Heart right ventricle (tissue), 16 donors: Measurements from ENCODE around the gene MCM3. TPM values are rescaled to one million over a fixed set of nuclear protein-coding genes. Genes with fewer than 3 reads are reported as not detected.

Experiments
- ATAC-seq, 8 donors: fragments of 200-7000 bp; cut with Tn5 transposase; one replicate each; pipeline ENCODE4 v1.9.1; 2020; ENCODE audit warnings: mild to moderate bottlenecking in 8 of 8, moderate library complexity in 8 of 8, moderate number of reproducible peaks in 1 of 8
- DNase-seq, 2 donors: peaks; one replicate each; pipeline ENCODE4 v3.0.0-alpha.2; 2020
- H3K27ac ChIP-seq, 10 donors: fragments of 200-600 bp; sonication (generic) in 2 of 10; one replicate each; pipeline versions ENCODE4 v1.5.0 to v1.8.0; 2020 to 2022; ENCODE audit warnings: mild to moderate bottlenecking in 3 of 10
- H3K27me3 ChIP-seq, 7 donors: fragments of 200-600 bp; one replicate each; pipeline ENCODE4 v1.8.0; 2021 to 2022; ENCODE audit warnings: mild to moderate bottlenecking in 2 of 7
- H3K36me3 ChIP-seq, 9 donors: fragments of 200-600 bp; sonication (generic) in 1 of 9; one replicate each; pipeline versions ENCODE4 v1.5.0 to v1.8.0; 2020 to 2022; ENCODE audit warnings: mild to moderate bottlenecking in 2 of 9
- H3K4me1 ChIP-seq, 9 donors: fragments of 200-600 bp; sonication (generic) in 1 of 9; one replicate each; pipeline versions ENCODE4 v1.5.0 to v1.8.0; 2020 to 2022; ENCODE audit warnings: mild to moderate bottlenecking in 4 of 9
- H3K4me3 ChIP-seq, 10 donors: fragments of 200-600 bp; sonication (generic) in 2 of 10; one replicate each; pipeline versions ENCODE4 v1.5.0 to v1.8.0; 2020 to 2022; ENCODE audit warnings: mild to moderate bottlenecking in 7 of 10, moderate library complexity in 2 of 10
- H3K9me3 ChIP-seq, 11 donors: fragments of 200-600 bp in 10 of 11; sonication (generic) in 2 of 11; one replicate each; pipeline versions ENCODE4 v1.5.0 to v1.8.0; 2013 to 2022; ENCODE audit warnings: mild to moderate bottlenecking in 2 of 11, control low read depth in 1 of 11, moderate library complexity in 1 of 11
- CTCF ChIP-seq, 9 donors: fragments of 200-600 bp; sonication (generic) in 2 of 9; IDR thresholded peaks; one replicate each; pipeline versions ENCODE4 v1.5.0 to v1.8.0; 2021 to 2022; ENCODE audit warnings: antibody characterized with exemption in 9 of 9, mild to moderate bottlenecking in 5 of 9, moderate library complexity in 1 of 9
- WGBS, 2 donors: extraction: QIAGEN DNeasy Blood & Tissue Kit; methylation state at CpG; one replicate each; pipeline ENCODE4 v1.1.7; 2013; ENCODE audit warnings: inconsistent platforms in 1 of 2; 5-methylcytosine and 5-hydroxymethylcytosine counted together
- intact Hi-C, 10 donors: fragments of 100-400 bp; cut with DNase I; formaldehyde crosslinking; loops; one replicate each; pipeline versions ENCODE4 v1.11.1 to v1.14.2; 2022
- polyA plus RNA-seq, 2 donors: library from polyadenylated mRNA; stranded (reverse); fragments of 200-250 nt; gene quantifications; one replicate each; pipeline ENCODE4 v1.2.3, GENCODE V29; 2013
- total RNA-seq, 10 donors: library from RNA; stranded (reverse); fragmentation: NEBNext Ultra II Directional in 3 of 10; extraction: Animal tissue kit (Norgen Biotek cat#: 25700) in 3 of 10; gene quantifications; one replicate each; pipeline versions ENCODE4 v1.2.1 to v1.2.4, GENCODE V29; 2021 to 2023
- donor health status: Arrhythmogenic right ventricular cardiomyopathy.
- donor health status: ischemic (EF 13 %, LVEDD 7.1; RV severe dilation, severe dysfunction).
- donor health status: healthy with polysubstance abuse.
- donor health status: DM: no; HTN: yes; CAD: no.
- donor health status: DM: no; HTN: no; CAD: no.
- donor health status: ischemic (EF 25% LVEDD 6.9; RV normal size, moderate dysfunction).
- donor health status: ischemic (EF 25% LVEDD 5.7; RV mildly dilated, moderate dysfunction).
- donor health status: healthy.
- donor health status: DM: yes; HTN: yes; CAD: no.
- donor health status: Ischemic cardiomyopathy.
- donor health status: ischemic (EF 35%, LVEDD 5.7; RV mildly dilated, moderate dysfunction).
- donor health status: nonischemic (EF 11% LVEDD 7.7; RV severe dilation, severe dysfunction).
- donor health status: DM: yes; HTN: yes; CAD: no.
- donor health status: PGD.
- donor health status: ischemic (EF 29% LVEDD 5.4; RV normal size, mild dysfunction).
- donor health status: nonischemic (EF 23%, LVEDD 6.1; RV moderate dilation, normal function).

The MCM3 gene
- total and polyA plus RNA-seq, 12 donors = 9.7 to 29.7 (median 25.9) TPM

DNA sequence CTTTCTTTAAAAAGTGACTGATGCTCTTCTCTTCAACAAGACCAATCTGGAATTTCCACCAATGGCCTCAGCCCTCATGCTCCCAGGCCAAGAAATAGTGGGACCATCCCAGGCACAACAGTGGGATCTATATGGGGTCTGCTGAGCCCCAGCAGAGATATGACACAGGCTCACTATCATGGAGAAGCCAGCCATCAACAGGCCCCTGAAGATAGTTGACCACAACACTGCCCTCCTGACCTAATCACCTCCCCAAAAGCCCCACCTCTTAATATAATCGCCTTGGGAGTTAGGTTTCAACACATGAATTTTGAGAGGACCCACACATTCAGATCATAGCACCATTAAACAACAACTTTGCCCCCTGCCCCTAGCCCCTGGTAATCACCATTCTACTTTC lies 16.8 kb upstream of the MCM3 start:
- intact Hi-C loops = no loop called here
- 85 to 88% methylated on average over 1 of the region's 1 CpG for WGBS, 2 donors
- H3K27me3 ChIP-seq = no peaks in the 10 kb centered on the region

GRCh38 chr6:52300489-52300931 lies 16.0 kb upstream of the MCM3 start:
- H3K9me3 ChIP-seq = no peaks in the 10 kb centered on the region
- WGBS, 2 donors = 97 to 100% methylated on average over 2 of the region's 2 CpGs
- H3K4me1 ChIP-seq = peaks cover 0 to 22% (median 13%) of the 10 kb centered on the region in 9 donors
- no peak for TF ChIP-seq CTCF (IDR thresholded peaks at IDR 0.05)
- H3K27ac ChIP-seq = no peak overlapping the region
- H3K27me3 ChIP-seq = no peaks in the 10 kb centered on the region
- no peak overlapping the region for H3K4me3 ChIP-seq
- ATAC-seq (no peak), DNase-seq (no peak)
- intact Hi-C loops = no loop called here
- no peaks in the 10 kb centered on the region for H3K36me3 ChIP-seq

More for the DNA sequence above, 16.8 kb upstream of the MCM3 start:
- DNase-seq (no peak), ATAC-seq (no peak)
- no peaks in the 10 kb centered on the region for H3K36me3 ChIP-seq
- H3K27ac ChIP-seq = no peak overlapping the region
- TF ChIP-seq CTCF (IDR thresholded peaks at IDR 0.05) = no peak
- H3K4me1 ChIP-seq = peaks cover 0 to 28% (median 18%) of the 10 kb centered on the region in 9 donors
- H3K9me3 ChIP-seq = no peaks in the 10 kb centered on the region
- H3K4me3 ChIP-seq = no peak overlapping the region

- no peak overlapping the region for H3K27ac ChIP-seq
- H3K9me3 ChIP-seq = no peaks in the 10 kb centered on the region
- ATAC-seq = no peak
- peaks cover 0 to 13% (median 4%) of the 10 kb centered on the region in 9 donors for H3K4me1 ChIP-seq
- no peaks in the 10 kb centered on the region for H3K27me3 ChIP-seq
- TF ChIP-seq CTCF (IDR thresholded peaks at IDR 0.05) = no peak
- DNase-seq = no peak
- H3K4me3 ChIP-seq = no peak overlapping the region
- intact Hi-C loops = loop anchor here in 1 of 10 donors (10.0 kb wide), 1 partner anchor 95 kb away; no protein-coding TSS in a partner anchor
- WGBS, 2 donors = 85 to 86% methylated on average over 3 of the region's 3 CpGs
- H3K36me3 ChIP-seq = no peaks in the 10 kb centered on the region
These were observed 15.1 kb upstream of the MCM3 start for GRCh38 chr6:52299653-52300052.

- Histone ChIP-seq H3K36me3 (no peaks in the 10 kb centered on the region), H3K4me3 (no peak overlapping the region), H3K4me1 (peaks cover 0 to 6% (median 0%) of the 10 kb centered on the region in 9 donors), H3K27me3 (no peaks in the 10 kb centered on the region), H3K9me3 (no peaks in the 10 kb centered on the region), H3K27ac (no peak overlapping the region)
- no peak for TF ChIP-seq CTCF (IDR thresholded peaks at IDR 0.05)
- no peak for ATAC-seq
- 76 to 93% methylated on average over 3 of the region's 3 CpGs for WGBS, 2 donors
- no peak for DNase-seq
- intact Hi-C loops = loop anchor here in 1 of 10 donors (10.0 kb wide), 1 partner anchor 97 kb away; no protein-coding TSS in a partner anchor
These were observed 12.9 kb upstream of the MCM3 start for GRCh38 chr6:52297433-52297832.
